GM18951 (cell line): Measurements from ENCODE around the gene GALNT14.
"Not testable (repeated sequence)": the region's sequence is repeated elsewhere in the genome, so short reads cannot be mapped to it uniquely, and the experiment has no call there.

Experiments used
- POLR2A ChIP-seq: IDR thresholded peaks from 4 replicates; pipeline ENCODE4 v1.6.1; 2011; ENCODE audit warnings: mild to moderate bottlenecking; ENCODE audit not compliant: insufficient read length, insufficient read depth; ENCODE audit errors: extremely low read depth
- in situ Hi-C: fragments of 300-500 bp; cut with MboI; formaldehyde crosslinking; loops from one replicate; pipeline ENCODE4 v1.12.0; 2022; ENCODE audit warnings: low sequenced_read_pairs, mixed read lengths, inconsistent platforms; ENCODE audit not compliant: unreplicated experiment

Gene GALNT14

DNA sequence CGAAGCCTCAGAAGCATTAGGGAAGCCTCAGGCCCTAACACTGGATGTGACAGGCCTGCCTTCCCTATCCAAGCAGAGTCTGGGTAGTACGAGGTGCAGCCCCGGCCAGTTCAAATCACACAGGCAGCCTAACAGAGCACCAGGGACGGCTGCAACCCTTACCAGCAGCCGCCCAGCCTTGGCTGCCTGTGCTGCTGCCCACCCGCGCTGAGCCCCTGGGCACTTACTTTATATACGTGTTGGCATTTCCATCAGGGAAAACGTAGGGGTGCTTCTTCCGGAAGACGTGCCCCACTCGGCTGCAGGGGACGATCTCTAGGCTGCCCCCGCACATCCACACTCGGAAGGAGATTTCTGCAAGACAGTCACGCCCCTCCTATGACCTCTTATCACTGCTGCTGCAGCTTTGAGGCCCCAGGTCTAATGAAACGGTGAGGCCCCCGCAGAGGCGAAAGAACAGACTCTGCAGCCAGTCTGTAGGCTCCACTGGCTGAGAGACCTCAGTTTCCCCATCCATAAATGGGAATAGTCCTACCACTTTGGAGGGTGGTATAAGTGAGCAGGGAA, 206.3 kb downstream of the GALNT14 start:
- TF ChIP-seq POLR2A, result no peak
- in situ Hi-C loops, result no loop called here

GRCh38 chr2:30930716-30931115, 207.5 kb downstream of the GALNT14 start:
- no peak for TF ChIP-seq POLR2A
- in situ Hi-C loops, result no loop called here

- in situ Hi-C loops, result no loop called here
- TF ChIP-seq POLR2A, result no peak
These were observed 210.7 kb downstream of the GALNT14 start for GRCh38 chr2:30927465-30928075.

DNA sequence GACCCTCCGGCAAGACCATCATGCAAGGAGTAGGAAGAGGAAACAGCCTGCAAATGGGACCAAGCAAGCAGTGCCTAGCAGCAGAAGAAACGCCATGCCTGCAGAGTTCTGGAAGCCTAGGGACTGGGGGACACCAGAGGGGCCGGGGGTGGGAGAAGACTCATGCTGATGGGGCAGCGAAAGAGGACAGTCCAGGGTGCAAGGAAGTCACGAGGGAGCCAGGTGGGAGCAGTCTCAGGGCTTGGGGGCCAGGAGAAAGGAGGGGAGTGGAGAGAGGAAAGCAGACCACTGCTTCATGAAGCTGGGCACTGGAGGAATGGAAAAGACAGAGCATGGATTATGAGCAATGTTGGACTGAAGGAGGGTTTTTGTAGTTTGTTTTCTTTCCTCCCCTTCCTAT, 211.6 kb downstream of the GALNT14 start:
- no peak for TF ChIP-seq POLR2A
- in situ Hi-C loops, result no loop called here

DNA sequence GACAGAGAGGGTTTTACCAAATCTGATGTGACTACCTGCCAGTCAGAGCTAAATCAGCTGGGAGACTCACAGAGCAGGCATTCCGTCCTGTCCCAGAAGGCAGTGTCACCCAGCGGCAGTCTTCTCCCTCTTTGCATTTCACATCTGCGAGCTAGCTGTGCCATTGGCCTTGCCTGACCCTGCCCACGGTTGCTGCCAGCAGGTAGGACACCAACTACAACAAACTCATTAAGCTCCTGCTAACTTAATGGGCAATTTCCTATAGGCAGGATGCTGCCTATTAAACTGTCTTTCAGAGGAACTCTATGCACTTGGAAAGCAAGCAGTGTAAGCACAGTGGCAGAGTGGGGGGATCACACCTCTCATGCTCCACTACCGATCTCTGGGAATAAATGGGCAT, 214.6 kb downstream of the GALNT14 start:
- in situ Hi-C loops, result no loop called here
- no peak for TF ChIP-seq POLR2A

- in situ Hi-C loops, result no loop called here
- no peak for TF ChIP-seq POLR2A
These were observed 217.7 kb downstream of the GALNT14 start for GRCh38 chr2:30920511-30920910.

- TF ChIP-seq POLR2A, result no peak
- in situ Hi-C loops, result no loop called here
These were observed 222.8 kb downstream of the GALNT14 start for GRCh38 chr2:30915486-30915885.

- no peak for TF ChIP-seq POLR2A
- in situ Hi-C loops, result no loop called here
These were observed 223.8 kb downstream of the GALNT14 start for GRCh38 chr2:30914456-30914855.

- in situ Hi-C loops, result no loop called here
- TF ChIP-seq POLR2A, result no peak
These were observed 226.2 kb downstream of the GALNT14 start for GRCh38 chr2:30912056-30912455.

- in situ Hi-C loops, result no loop called here
- TF ChIP-seq POLR2A, result no peak
These were observed 226.9 kb downstream of the GALNT14 start for GRCh38 chr2:30911327-30911726.

DNA sequence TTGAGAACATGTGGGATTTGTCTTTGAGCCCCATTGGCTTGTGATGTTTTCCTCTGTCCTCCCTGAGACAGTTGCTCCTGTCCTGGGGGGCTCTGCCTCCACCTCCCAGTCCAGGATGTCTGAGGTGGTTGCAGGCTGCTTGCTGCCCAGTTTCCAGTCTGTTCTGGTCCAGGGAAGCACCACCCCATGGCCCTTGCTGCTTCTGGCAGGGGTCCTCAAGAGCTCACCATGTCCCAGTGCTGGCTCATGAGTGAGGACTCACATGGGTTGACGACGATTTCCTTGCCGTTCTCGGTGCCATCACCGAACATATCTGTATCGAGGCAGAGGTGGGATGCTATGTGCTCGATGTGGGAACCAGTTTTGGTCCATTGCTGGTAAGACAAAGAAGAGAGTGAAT, 227.6 kb downstream of the GALNT14 start:
- no peak for TF ChIP-seq POLR2A

DNA sequence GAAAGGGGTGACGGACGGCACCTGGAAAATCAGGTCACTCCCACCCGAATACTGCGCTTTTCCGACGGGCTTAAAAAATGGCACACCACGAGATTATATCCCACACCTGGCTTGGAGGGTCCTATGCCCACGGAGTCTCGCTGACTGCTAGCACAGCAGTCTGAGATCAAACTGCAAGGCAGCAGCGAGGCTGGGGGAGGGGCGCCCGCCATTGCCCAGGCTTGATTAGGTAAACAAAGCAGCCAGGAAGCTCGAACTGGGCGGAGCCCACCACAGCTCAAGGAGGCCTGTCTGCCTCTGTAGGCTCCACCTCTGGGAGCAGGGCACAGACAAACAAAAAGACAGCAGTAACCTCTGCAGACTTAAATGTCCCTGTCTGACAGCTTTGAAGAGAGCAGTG, 233.8 kb downstream of the GALNT14 start:
- in situ Hi-C loops, result not testable (repeated sequence)

More for the DNA sequence above, 227.6 kb downstream of the GALNT14 start:
- in situ Hi-C loops, result no loop called here

GRCh38 chr2:30903326-30903725, 234.9 kb downstream of the GALNT14 start:
- TF ChIP-seq POLR2A, result no peak
- in situ Hi-C loops, result no loop called here

GRCh38 chr2:30900381-30900780, 237.9 kb downstream of the GALNT14 start:
- no peak for TF ChIP-seq POLR2A
- in situ Hi-C loops, result no loop called here
